Parathyroid adenoma (tissue), 2 donors: Measurements from ENCODE around the gene GPRIN1.

ENCODE experiments used
- H2AFZ ChIP-seq: fragments of 300-600 bp; sonication (generic); one replicate; pipeline ENCODE4 v1.7.0; 2017; ENCODE audit warnings: antibody characterized with exemption, mild to moderate bottlenecking
- H3K27ac ChIP-seq: fragments of 300-600 bp; sonication (generic); one replicate; pipeline ENCODE4 v1.7.0; 2017
- H3K27me3 ChIP-seq: fragments of 300-600 bp; sonication (generic); one replicate; pipeline ENCODE4 v1.7.0; 2017; ENCODE audit warnings: low read length; ENCODE audit not compliant: control insufficient read depth, insufficient read depth
- H3K36me3 ChIP-seq: fragments of 300-600 bp; sonication (generic); one replicate; pipeline ENCODE4 v1.7.0; 2017; ENCODE audit warnings: low read length; ENCODE audit not compliant: control insufficient read depth, insufficient read depth
- H3K4me1 ChIP-seq: fragments of 300-600 bp; sonication (generic); one replicate; pipeline ENCODE4 v1.7.0; 2017; ENCODE audit warnings: control low read depth
- H3K4me2 ChIP-seq: fragments of 300-600 bp; sonication (generic); one replicate; pipeline ENCODE4 v1.7.0; 2017; ENCODE audit warnings: low read length
- H3K4me3 ChIP-seq: fragments of 300-600 bp; sonication (generic); one replicate; pipeline ENCODE4 v1.7.0; 2017; ENCODE audit warnings: low read depth, low read length
- H3K79me2 ChIP-seq: fragments of 300-600 bp; sonication (generic); one replicate; pipeline ENCODE4 v1.7.0; 2017; ENCODE audit warnings: control low read depth
- H3K9ac ChIP-seq: fragments of 300-600 bp; sonication (generic); one replicate; pipeline ENCODE4 v1.7.0; 2017; ENCODE audit warnings: mild to moderate bottlenecking
- H3K9me3 ChIP-seq: fragments of 300-600 bp; sonication (generic); one replicate; pipeline ENCODE4 v1.7.0; 2017; ENCODE audit warnings: low read length; ENCODE audit not compliant: control insufficient read depth
- CTCF ChIP-seq: fragments of 300-600 bp; sonication (generic); IDR thresholded peaks from one replicate; pipeline ENCODE4 v1.7.0; 2017; ENCODE audit warnings: antibody characterized with exemption, mild to moderate bottlenecking
- donor health status: primary hyperparathyroidism.

The GPRIN1 gene

GRCh38 chr5:176621661-176622079 lies 11.7 kb upstream of the GPRIN1 start:
- H3K36me3 ChIP-seq, result no peaks in the 10 kb centered on the region
- H3K4me1 ChIP-seq, result peaks cover 10% of the 10 kb centered on the region
- no peak overlapping the region for H3K9ac ChIP-seq
- TF ChIP-seq CTCF, result no peak
- no peak overlapping the region for H3K4me2 ChIP-seq
- no peaks in the 10 kb centered on the region for H3K9me3 ChIP-seq
- no peak overlapping the region for H3K27ac ChIP-seq
- no peak overlapping the region for H3K4me3 ChIP-seq
- no peak overlapping the region for H2AFZ ChIP-seq
- H3K79me2 ChIP-seq, result no peaks in the 10 kb centered on the region
- H3K27me3 ChIP-seq, result no peaks in the 10 kb centered on the region

- no peaks in the 10 kb centered on the region for H3K79me2 ChIP-seq
- H2AFZ ChIP-seq, result peak overlapping the region; percentile 54
- no peak overlapping the region for H3K9ac ChIP-seq
- no peak overlapping the region for H3K4me2 ChIP-seq
- no peaks in the 10 kb centered on the region for H3K27me3 ChIP-seq
- no peaks in the 10 kb centered on the region for H3K36me3 ChIP-seq
- H3K4me1 ChIP-seq, result peaks cover 10% of the 10 kb centered on the region
- no peak overlapping the region for H3K27ac ChIP-seq
- no peaks in the 10 kb centered on the region for H3K9me3 ChIP-seq
- TF ChIP-seq CTCF, result no peak
- H3K4me3 ChIP-seq, result no peak overlapping the region
Observed at GRCh38 chr5:176620333-176620981, 10.5 kb upstream of the GPRIN1 start.

GRCh38 chr5:176619569-176620332 lies 9.8 kb upstream of the GPRIN1 start:
- Histone ChIP-seq H3K27ac (no peak overlapping the region), H3K4me1 (peaks cover 10% of the 10 kb centered on the region), H2AFZ (peak overlapping the region; percentile 49), H3K4me3 (no peak overlapping the region), H3K79me2 (no peaks in the 10 kb centered on the region), H3K36me3 (no peaks in the 10 kb centered on the region), H3K27me3 (no peaks in the 10 kb centered on the region), H3K4me2 (no peak overlapping the region), H3K9me3 (no peaks in the 10 kb centered on the region), H3K9ac (no peak overlapping the region)
- TF ChIP-seq CTCF, result no peak

GRCh38 chr5:176619203-176619568 lies 9.2 kb upstream of the GPRIN1 start:
- Histone ChIP-seq H3K4me2 (no peak overlapping the region), H3K27me3 (no peaks in the 10 kb centered on the region), H2AFZ (peak overlapping the region; percentile 49), H3K9ac (no peak overlapping the region), H3K79me2 (no peaks in the 10 kb centered on the region), H3K4me1 (peaks cover 11% of the 10 kb centered on the region), H3K27ac (no peak overlapping the region), H3K36me3 (no peaks in the 10 kb centered on the region), H3K9me3 (no peaks in the 10 kb centered on the region), H3K4me3 (no peak overlapping the region)
- peak; percentile 27 for TF ChIP-seq CTCF
